ENCODE data around the gene FBXW5.

- TF ChIP-seq SIN3A (IDR thresholded peaks at IDR 0.05; ENCODE audit: borderline replicate concordance, insufficient read depth, low read length) (no peak), POLR2AphosphoS5 (IDR thresholded peaks at IDR 0.05; ENCODE audit: low read depth, low read length) (no peak)
Measured at GRCh38 chr9:136926749-136927148, 17.8 kb downstream of the FBXW5 start.
